Omental fat pad (tissue), 4 donors: ENCODE measurements around the gene SHC4. TPM values are rescaled to one million over a fixed set of nuclear protein-coding genes. Genes with fewer than 3 reads are reported as not detected.
"Not testable (repeated sequence)": the region's sequence is repeated elsewhere in the genome, so short reads cannot be mapped to it uniquely, and the experiment has no call there.

Experiments used
- ATAC-seq: fragments of 150-250 bp; one replicate; pipeline ENCODE4 v1.9.1; 2016; ENCODE audit warnings: mild to moderate bottlenecking, moderate library complexity; ENCODE audit not compliant: low FRiP score
- DNase-seq: peaks from one replicate; pipeline ENCODE4 v3.0.0-alpha.2; 2019; ENCODE audit warnings: low spot score
- total RNA-seq, 4 donors: library from RNA; depleted of rRNA; stranded (reverse); fragments of >200 nt; gene quantifications; one replicate each; pipeline ENCODE4 v1.1.0, GENCODE V29; 2016
- TF ChIP-seq, protein P1 (sequence below), 3 donors: fragments of 450-650 bp; IDR thresholded peaks; one replicate each; pipeline ENCODE4 v1.5.1; 2016 to 2017; ENCODE audit warnings: antibody characterized with exemption in 3 of 3, mild to moderate bottlenecking in 3 of 3, moderate library complexity in 2 of 3

SHC4 gene
- total RNA-seq, 4 donors from 2014 or later = 0.48 to 2.2 (median 1.2) TPM; not detected in 1

- TF ChIP-seq, protein P1, sequence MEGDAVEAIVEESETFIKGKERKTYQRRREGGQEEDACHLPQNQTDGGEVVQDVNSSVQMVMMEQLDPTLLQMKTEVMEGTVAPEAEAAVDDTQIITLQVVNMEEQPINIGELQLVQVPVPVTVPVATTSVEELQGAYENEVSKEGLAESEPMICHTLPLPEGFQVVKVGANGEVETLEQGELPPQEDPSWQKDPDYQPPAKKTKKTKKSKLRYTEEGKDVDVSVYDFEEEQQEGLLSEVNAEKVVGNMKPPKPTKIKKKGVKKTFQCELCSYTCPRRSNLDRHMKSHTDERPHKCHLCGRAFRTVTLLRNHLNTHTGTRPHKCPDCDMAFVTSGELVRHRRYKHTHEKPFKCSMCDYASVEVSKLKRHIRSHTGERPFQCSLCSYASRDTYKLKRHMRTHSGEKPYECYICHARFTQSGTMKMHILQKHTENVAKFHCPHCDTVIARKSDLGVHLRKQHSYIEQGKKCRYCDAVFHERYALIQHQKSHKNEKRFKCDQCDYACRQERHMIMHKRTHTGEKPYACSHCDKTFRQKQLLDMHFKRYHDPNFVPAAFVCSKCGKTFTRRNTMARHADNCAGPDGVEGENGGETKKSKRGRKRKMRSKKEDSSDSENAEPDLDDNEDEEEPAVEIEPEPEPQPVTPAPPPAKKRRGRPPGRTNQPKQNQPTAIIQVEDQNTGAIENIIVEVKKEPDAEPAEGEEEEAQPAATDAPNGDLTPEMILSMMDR (IDR thresholded peaks at IDR 0.05) = no peak
- ATAC-seq (no peak), DNase-seq (no peak)
Observed at GRCh38 chr15:48796930-48797329, 166.8 kb downstream of the SHC4 start.

- ATAC-seq (no peak), DNase-seq (no peak)
- TF ChIP-seq, protein P1 (IDR thresholded peaks at IDR 0.05) = no peak
Observed at GRCh38 chr15:48796521-48796920, 167.2 kb downstream of the SHC4 start.

- TF ChIP-seq, protein P1 (IDR thresholded peaks at IDR 0.05) = no peak
- DNase-seq (no peak), ATAC-seq (no peak)
Observed at GRCh38 chr15:48795901-48796300, 167.8 kb downstream of the SHC4 start.

GRCh38 chr15:48794697-48795134, 169.0 kb downstream of the SHC4 start:
- ATAC-seq (peak; percentile 48), DNase-seq (no peak)
- TF ChIP-seq, protein P1 (IDR thresholded peaks at IDR 0.05) = no peak

GRCh38 chr15:48792408-48792807, 171.3 kb downstream of the SHC4 start:
- DNase-seq = no peak
- TF ChIP-seq, protein P1 (IDR thresholded peaks at IDR 0.05) = no peak
- no peak for ATAC-seq

DNA sequence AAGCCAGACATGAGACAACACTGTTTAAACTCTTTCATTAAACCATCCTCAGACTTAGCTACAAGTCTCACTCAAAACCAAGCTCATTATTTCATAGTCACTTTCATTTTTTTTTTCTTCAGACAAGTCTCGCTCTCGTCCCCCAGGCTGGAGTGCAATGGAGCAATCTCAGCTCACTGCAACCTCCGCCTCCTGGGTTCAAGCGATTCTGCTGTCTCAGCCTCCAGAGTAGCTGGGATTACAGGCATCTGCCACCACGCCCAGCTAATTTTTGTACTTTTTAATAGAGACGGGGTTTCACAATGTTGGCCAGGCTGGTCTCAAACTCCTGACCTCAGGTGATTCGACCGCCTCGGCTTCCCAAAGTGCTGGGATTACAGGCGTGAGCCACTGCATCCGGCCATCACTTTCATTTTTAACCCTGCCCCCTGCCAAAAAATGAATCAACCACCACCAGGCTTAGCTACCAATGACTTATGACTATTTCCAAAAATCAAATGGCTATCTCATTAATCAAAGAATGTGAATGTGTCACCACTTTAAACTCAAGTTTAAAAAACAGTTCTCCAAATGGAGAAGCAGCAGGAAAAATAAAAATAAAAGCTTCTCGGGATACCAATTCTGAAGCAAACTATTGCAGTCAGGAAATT, 173.1 kb downstream of the SHC4 start:
- not testable (repeated sequence) for ATAC-seq, DNase-seq

- DNase-seq (no peak), ATAC-seq (no peak)
- TF ChIP-seq, protein P1 (IDR thresholded peaks at IDR 0.05) = no peak
Observed at GRCh38 chr15:48785712-48786111, 178.0 kb downstream of the SHC4 start.
